ENCODE measurements around the gene FGD4. TPM values are rescaled to one million over a fixed set of nuclear protein-coding genes. Genes with fewer than 3 reads are reported as not detected.

FGD4 gene
- total and polyA plus RNA-seq, 2 experiments from 2014 or later = 1.1 to 3.4 TPM

DNA sequence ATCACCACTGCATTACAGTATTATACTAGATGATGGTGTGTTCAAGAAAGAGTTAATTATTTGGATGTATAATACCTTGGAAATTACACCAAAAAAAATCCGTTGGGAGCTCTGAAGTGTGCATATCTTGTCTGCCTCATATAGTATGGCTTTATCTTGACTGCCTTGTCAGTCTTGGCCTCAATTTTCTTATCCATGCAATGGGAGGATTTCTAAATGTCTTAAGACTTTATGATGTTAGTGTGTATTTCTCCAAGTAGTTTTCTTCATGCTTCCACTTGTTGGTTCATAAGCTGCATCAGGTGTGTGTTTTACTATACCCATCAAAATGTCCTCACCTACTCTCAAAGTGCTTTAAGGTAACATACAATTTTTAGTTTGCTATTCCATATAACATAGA lies 84.6 kb downstream of the FGD4 start:
- TF ChIP-seq EZH2phosphoT487 (IDR thresholded peaks at IDR 0.05; ENCODE audit: insufficient read depth, low read depth) (no peak), EZH2 (IDR thresholded peaks at IDR 0.05; ENCODE audit: insufficient read depth, poor library complexity, severe bottlenecking) (no peak)
- Histone ChIP-seq H3K27me3 (replicated peaks; ENCODE audit: insufficient read depth) (no peaks in the 10 kb centered on the region), H3K4me2 (ENCODE audit: unreplicated experiment) (no peak overlapping the region), H3K9me3 (ENCODE audit: low read depth) (peaks cover 3% of the 10 kb centered on the region), H3K4me1 (ENCODE audit: insufficient read depth) (no peaks in the 10 kb centered on the region), H4K20me1 (ENCODE audit: insufficient read depth) (no peaks in the 10 kb centered on the region), H3F3A (ENCODE audit: insufficient read depth) (no peaks in the 10 kb centered on the region), H3K4me3 (no peak overlapping the region), H3K27ac (no peak overlapping the region), H2AFZ (no peak overlapping the region), H3K9me2 (ENCODE audit: insufficient read depth) (no peaks in the 10 kb centered on the region), H3K79me2 (ENCODE audit: insufficient read depth) (no peaks in the 10 kb centered on the region), H3K36me3 (ENCODE audit: low read depth) (no peaks in the 10 kb centered on the region), H3K9ac (no peak overlapping the region)
- no peak for DNase-seq
- 67 to 86% methylated on average over 1 of the region's 1 CpG for WGBS, 2 experiments (ENCODE audit: low coverage in 1 of 2, low lambda C conversion rate in 2 of 2, missing lambda C conversion rate in 2 of 2)
- in situ Hi-C loops (cut with MboI) = no loop called here

DNA sequence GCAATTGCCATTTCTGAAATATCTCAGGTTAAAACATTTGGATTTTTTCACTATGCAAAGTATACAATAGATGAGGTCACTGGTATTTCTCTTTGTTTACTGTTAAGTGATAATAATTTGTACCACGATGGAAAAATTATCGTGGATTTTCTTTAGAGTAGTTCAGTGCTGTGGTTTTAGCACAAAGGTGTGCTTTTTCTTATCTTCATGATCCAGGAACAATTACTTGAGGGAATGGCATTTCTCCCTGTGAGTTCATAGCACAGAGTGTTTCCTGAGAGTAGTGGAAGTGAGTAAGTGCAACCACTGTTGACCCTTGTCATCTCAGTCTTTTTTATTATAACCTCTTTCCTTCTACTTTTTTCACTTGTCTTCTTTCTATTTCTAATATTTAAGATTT lies 86.8 kb downstream of the FGD4 start:
- in situ Hi-C loops (cut with MboI) = no loop called here
- WGBS, 2 experiments (ENCODE audit: low coverage in 1 of 2, low lambda C conversion rate in 2 of 2, missing lambda C conversion rate in 2 of 2) = 68 to 80% methylated on average over 2 of the region's 2 CpGs

DNA sequence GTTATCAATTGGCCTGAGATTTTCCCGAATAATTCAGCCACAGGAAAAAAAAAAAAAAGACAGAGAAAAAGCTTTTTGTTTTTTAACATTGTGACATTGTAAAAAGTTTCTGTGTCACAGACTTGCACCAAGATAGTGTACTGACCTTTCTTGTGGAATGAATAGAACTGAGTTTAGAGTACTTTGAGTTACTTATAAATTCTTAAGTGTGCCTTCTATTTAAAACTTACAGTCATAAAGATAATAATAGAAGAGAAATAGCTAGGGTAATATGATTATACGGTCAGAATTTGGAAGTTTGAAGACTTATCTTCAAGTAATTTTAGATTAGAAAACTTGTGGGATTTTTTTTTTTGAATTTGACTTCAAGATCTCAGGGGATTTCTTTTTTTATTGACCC lies 88.8 kb downstream of the FGD4 start:
- Histone ChIP-seq H3K4me2 (ENCODE audit: unreplicated experiment) (no peak overlapping the region), H3K4me3 (no peak overlapping the region), H2AFZ (no peak overlapping the region), H3K27me3 (replicated peaks; ENCODE audit: insufficient read depth) (no peaks in the 10 kb centered on the region), H3K79me2 (ENCODE audit: insufficient read depth) (no peaks in the 10 kb centered on the region), H3K4me1 (ENCODE audit: insufficient read depth) (no peaks in the 10 kb centered on the region), H3K36me3 (ENCODE audit: low read depth) (no peaks in the 10 kb centered on the region), H3K27ac (no peak overlapping the region), H3K9me3 (ENCODE audit: low read depth) (peaks cover 3% of the 10 kb centered on the region), H3K9me2 (ENCODE audit: insufficient read depth) (no peaks in the 10 kb centered on the region), H4K20me1 (ENCODE audit: insufficient read depth) (no peaks in the 10 kb centered on the region), H3K9ac (no peak overlapping the region), H3F3A (ENCODE audit: insufficient read depth) (no peaks in the 10 kb centered on the region)
- TF ChIP-seq EZH2phosphoT487 (IDR thresholded peaks at IDR 0.05; ENCODE audit: insufficient read depth, low read depth) (no peak), EZH2 (IDR thresholded peaks at IDR 0.05; ENCODE audit: insufficient read depth, poor library complexity, severe bottlenecking) (no peak)
- 13 to 16% methylated on average over 2 of the region's 2 CpGs for WGBS, 2 experiments (ENCODE audit: low coverage in 1 of 2, low lambda C conversion rate in 2 of 2, missing lambda C conversion rate in 2 of 2)
- in situ Hi-C loops (cut with MboI) = no loop called here
- no peak for DNase-seq

More for the DNA sequence above, 86.8 kb downstream of the FGD4 start:
- Histone ChIP-seq H3K4me2 (ENCODE audit: unreplicated experiment) (no peak overlapping the region), H3F3A (ENCODE audit: insufficient read depth) (no peaks in the 10 kb centered on the region), H3K9ac (no peak overlapping the region), H3K9me3 (ENCODE audit: low read depth) (peaks cover 3% of the 10 kb centered on the region), H3K9me2 (ENCODE audit: insufficient read depth) (no peaks in the 10 kb centered on the region), H3K27me3 (replicated peaks; ENCODE audit: insufficient read depth) (no peaks in the 10 kb centered on the region), H4K20me1 (ENCODE audit: insufficient read depth) (no peaks in the 10 kb centered on the region), H3K27ac (no peak overlapping the region), H2AFZ (no peak overlapping the region), H3K79me2 (ENCODE audit: insufficient read depth) (no peaks in the 10 kb centered on the region), H3K36me3 (ENCODE audit: low read depth) (no peaks in the 10 kb centered on the region), H3K4me3 (no peak overlapping the region), H3K4me1 (ENCODE audit: insufficient read depth) (no peaks in the 10 kb centered on the region)
- DNase-seq = no peak
- TF ChIP-seq EZH2 (IDR thresholded peaks at IDR 0.05; ENCODE audit: insufficient read depth, poor library complexity, severe bottlenecking) = no peak
- TF ChIP-seq EZH2phosphoT487 (IDR thresholded peaks at IDR 0.05; ENCODE audit: insufficient read depth, low read depth) = no peak

DNA sequence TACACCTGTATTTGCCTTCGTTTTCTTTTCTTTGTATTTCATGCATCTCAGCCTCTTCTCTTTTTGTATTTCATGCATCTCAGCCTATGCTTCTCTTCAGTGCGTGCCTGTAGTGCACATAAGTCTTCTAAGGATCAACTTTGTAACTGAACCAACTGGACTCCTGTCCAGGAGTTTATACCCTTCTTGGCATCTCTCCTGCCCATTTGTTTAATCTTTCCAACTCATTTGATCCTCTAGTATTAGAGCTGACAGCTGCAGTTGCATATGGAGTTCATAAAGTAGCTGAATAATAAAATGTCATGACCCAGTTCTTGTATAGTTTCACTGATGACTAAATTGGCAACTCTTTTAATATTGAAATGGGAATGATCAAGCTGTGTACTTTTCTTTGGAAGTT lies 89.7 kb downstream of the FGD4 start:
- Histone ChIP-seq H3K36me3 (ENCODE audit: low read depth) (no peaks in the 10 kb centered on the region), H4K20me1 (ENCODE audit: insufficient read depth) (no peaks in the 10 kb centered on the region), H3K9ac (no peak overlapping the region), H3K4me3 (no peak overlapping the region), H2AFZ (no peak overlapping the region), H3K9me3 (ENCODE audit: low read depth) (peaks cover 3% of the 10 kb centered on the region), H3K4me1 (ENCODE audit: insufficient read depth) (no peaks in the 10 kb centered on the region), H3K27me3 (replicated peaks; ENCODE audit: insufficient read depth) (no peaks in the 10 kb centered on the region), H3K4me2 (ENCODE audit: unreplicated experiment) (no peak overlapping the region), H3F3A (ENCODE audit: insufficient read depth) (no peaks in the 10 kb centered on the region), H3K27ac (no peak overlapping the region), H3K9me2 (ENCODE audit: insufficient read depth) (no peaks in the 10 kb centered on the region), H3K79me2 (ENCODE audit: insufficient read depth) (no peaks in the 10 kb centered on the region)
- WGBS, 2 experiments (ENCODE audit: low coverage in 1 of 2, low lambda C conversion rate in 2 of 2, missing lambda C conversion rate in 2 of 2) = 45 to 54% methylated on average over 2 of the region's 2 CpGs
- TF ChIP-seq EZH2 (IDR thresholded peaks at IDR 0.05; ENCODE audit: insufficient read depth, poor library complexity, severe bottlenecking) = no peak
- no peak for TF ChIP-seq EZH2phosphoT487 (IDR thresholded peaks at IDR 0.05; ENCODE audit: insufficient read depth, low read depth)
- in situ Hi-C loops (cut with MboI) = no loop called here
- DNase-seq = no peak

DNA sequence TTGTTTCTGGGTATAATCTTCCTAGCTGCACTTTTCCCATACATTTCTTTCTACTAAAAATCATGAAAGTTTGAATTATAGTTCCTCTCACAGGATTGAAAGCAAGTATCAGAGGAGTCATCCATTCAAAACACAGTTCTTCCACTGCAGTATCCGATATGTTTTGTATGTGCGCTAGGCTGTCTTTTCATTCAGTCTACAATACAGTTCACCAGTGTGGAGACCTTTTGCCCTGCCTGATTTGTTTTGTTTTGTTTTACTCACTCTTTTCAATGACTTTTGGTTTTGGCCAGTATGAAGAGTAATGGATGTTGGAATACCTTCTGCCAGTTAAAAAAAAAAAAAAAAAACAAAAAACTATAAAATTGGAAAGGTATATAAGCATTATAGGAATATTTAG lies 91.4 kb downstream of the FGD4 start:
- TF ChIP-seq EZH2 (IDR thresholded peaks at IDR 0.05; ENCODE audit: insufficient read depth, poor library complexity, severe bottlenecking) (no peak), EZH2phosphoT487 (IDR thresholded peaks at IDR 0.05; ENCODE audit: insufficient read depth, low read depth) (no peak)
- DNase-seq = no peak
- no peaks in the 10 kb centered on the region for H3K79me2 ChIP-seq (ENCODE audit: insufficient read depth)
- no peaks in the 10 kb centered on the region for H3K36me3 ChIP-seq (ENCODE audit: low read depth)
- H3K27me3 ChIP-seq (replicated peaks; ENCODE audit: insufficient read depth) = no peaks in the 10 kb centered on the region
- no peak overlapping the region for H3K27ac ChIP-seq
- H3K4me1 ChIP-seq (ENCODE audit: insufficient read depth) = no peaks in the 10 kb centered on the region
- WGBS, 2 experiments (ENCODE audit: low coverage in 1 of 2, low lambda C conversion rate in 2 of 2, missing lambda C conversion rate in 2 of 2) = 96 to 98% methylated on average over 2 of the region's 2 CpGs
- H3K4me3 ChIP-seq = no peak overlapping the region
- in situ Hi-C loops (cut with MboI) = no loop called here
- no peak overlapping the region for H2AFZ ChIP-seq
- H3K4me2 ChIP-seq (ENCODE audit: unreplicated experiment) = no peak overlapping the region
- no peak overlapping the region for H3K9ac ChIP-seq
- no peaks in the 10 kb centered on the region for H4K20me1 ChIP-seq (ENCODE audit: insufficient read depth)
- no peaks in the 10 kb centered on the region for H3F3A ChIP-seq (ENCODE audit: insufficient read depth)
- peaks cover 3% of the 10 kb centered on the region for H3K9me3 ChIP-seq (ENCODE audit: low read depth)
- no peaks in the 10 kb centered on the region for H3K9me2 ChIP-seq (ENCODE audit: insufficient read depth)

All from GM23248 (cell line).